ENCODE measurements around the gene RRBP1.

DNA sequence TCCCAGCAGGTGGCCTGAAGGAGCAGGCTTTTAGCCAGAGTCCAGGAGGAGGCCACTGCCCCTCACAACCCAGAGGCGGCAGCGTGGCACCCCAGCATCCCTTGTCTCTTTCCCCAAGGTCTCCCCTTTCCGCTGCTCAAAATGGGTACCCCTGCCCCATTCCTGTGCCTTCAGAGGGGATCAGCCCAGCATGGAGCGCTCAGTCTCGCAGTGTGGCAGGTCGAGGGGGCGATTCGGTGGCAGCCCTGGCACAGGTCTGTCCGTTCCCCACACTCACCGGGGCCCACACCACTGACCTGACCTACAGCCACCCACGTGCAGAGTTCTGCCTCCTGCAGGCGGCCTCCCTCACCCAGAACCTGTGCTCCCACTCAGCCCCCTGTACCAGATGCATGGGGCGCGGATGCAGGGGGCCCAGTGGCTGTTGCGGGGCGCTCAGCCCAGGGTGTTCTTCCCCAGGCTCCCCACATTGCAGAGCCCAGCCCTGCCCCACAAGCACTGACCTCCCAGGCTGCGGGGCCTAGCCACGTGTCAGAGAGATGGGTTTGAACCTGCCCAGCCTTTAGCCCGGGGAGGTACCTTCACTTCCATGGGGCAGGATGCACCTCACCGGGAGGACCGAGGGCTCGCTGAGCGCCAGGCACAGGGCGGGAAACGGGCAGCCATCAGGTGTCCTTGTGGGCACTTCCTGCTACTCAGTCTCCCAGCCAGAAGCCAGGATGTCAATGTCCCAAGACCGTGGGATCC is 70.3 kb downstream of the RRBP1 start:
- no peak for TF ChIP-seq CTCF (IDR thresholded peaks at IDR 0.05)
- no peak for TF ChIP-seq POLR2A (IDR thresholded peaks at IDR 0.05)
